Measurements from ENCODE around the gene LIFR. TPM values are rescaled to one million over a fixed set of nuclear protein-coding genes. Genes with fewer than 3 reads are reported as not detected.
"Not testable (repeated sequence)": the region's sequence is repeated elsewhere in the genome, so short reads cannot be mapped to it uniquely, and the experiment has no call there.

LIFR gene
- total RNA-seq, 4 donors from 2014 or later = 61.8 to 105 (median 78.0) TPM

GRCh38 chr5:38601133-38601862, 44.9 kb upstream of the LIFR start:
- no peak for TF ChIP-seq POLR2A (IDR thresholded peaks at IDR 0.05)
- no peak for TF ChIP-seq CTCF (IDR thresholded peaks at IDR 0.05)
- TF ChIP-seq POLR2AphosphoS5 (IDR thresholded peaks at IDR 0.05) = no peak
- TF ChIP-seq EP300 (IDR thresholded peaks at IDR 0.05) = no peak
- Histone ChIP-seq H3K27ac (peak overlapping the region in 2 of 4 donors; percentile 37 to 43), H3K36me3 (no peaks in the 10 kb centered on the region), H3K4me1 (peaks cover 4 to 10% (median 5%) of the 10 kb centered on the region in 3 donors), H3K4me3 (no peak overlapping the region), H3K27me3 (no peaks in the 10 kb centered on the region), H3K9me3 (no peaks in the 10 kb centered on the region)
- 53 to 56% methylated on average over 4 to 5 of the region's 5 CpGs for WGBS, 2 donors (ENCODE audit: low coverage in 1 of 2)
- peak; percentile 63 for ATAC-seq

GRCh38 chr5:38600329-38601045, 44.0 kb upstream of the LIFR start:
- Histone ChIP-seq H3K27ac (no peak overlapping the region), H3K9me3 (no peaks in the 10 kb centered on the region), H3K36me3 (no peaks in the 10 kb centered on the region), H3K27me3 (no peaks in the 10 kb centered on the region), H3K4me1 (peaks cover 4 to 10% (median 5%) of the 10 kb centered on the region in 3 donors), H3K4me3 (no peak overlapping the region)
- TF ChIP-seq EP300 (IDR thresholded peaks at IDR 0.05) (no peak), POLR2A (IDR thresholded peaks at IDR 0.05) (no peak), CTCF (IDR thresholded peaks at IDR 0.05) (no peak), POLR2AphosphoS5 (IDR thresholded peaks at IDR 0.05) (no peak)
- 94% methylated on average over 3 of the region's 3 CpGs for WGBS, 2 donors (ENCODE audit: low coverage in 1 of 2)
- no peak for ATAC-seq

- H3K27ac ChIP-seq, H3K36me3 ChIP-seq, H3K27me3 ChIP-seq, H3K9me3 ChIP-seq, ATAC-seq, H3K4me3 ChIP-seq: not testable (repeated sequence)
- peaks cover 4 to 10% (median 5%) of the 10 kb centered on the region in 3 donors for H3K4me1 ChIP-seq
Measured at GRCh38 chr5:38599751-38600150, 43.3 kb upstream of the LIFR start.

- WGBS, 2 donors (ENCODE audit: low coverage in 1 of 2) = 73 to 96% methylated on average over 2 of the region's 2 CpGs
- ATAC-seq = no peak
Measured at GRCh38 chr5:38598994-38599617, 42.7 kb upstream of the LIFR start.

More at GRCh38 chr5:38598994-38599617, 42.7 kb upstream of the LIFR start:
- TF ChIP-seq CTCF (IDR thresholded peaks at IDR 0.05) = no peak
- TF ChIP-seq POLR2A (IDR thresholded peaks at IDR 0.05) = no peak
- TF ChIP-seq EP300 (IDR thresholded peaks at IDR 0.05) = no peak
- no peak for TF ChIP-seq POLR2AphosphoS5 (IDR thresholded peaks at IDR 0.05)
- no peaks in the 10 kb centered on the region for H3K27me3 ChIP-seq
- no peak overlapping the region for H3K4me3 ChIP-seq
- H3K36me3 ChIP-seq = no peaks in the 10 kb centered on the region
- no peaks in the 10 kb centered on the region for H3K9me3 ChIP-seq
- no peak overlapping the region for H3K27ac ChIP-seq
- peaks cover 4 to 10% (median 5%) of the 10 kb centered on the region in 3 donors for H3K4me1 ChIP-seq
